Measurements from ENCODE around the gene TPPP2.

TPPP2 gene

DNA sequence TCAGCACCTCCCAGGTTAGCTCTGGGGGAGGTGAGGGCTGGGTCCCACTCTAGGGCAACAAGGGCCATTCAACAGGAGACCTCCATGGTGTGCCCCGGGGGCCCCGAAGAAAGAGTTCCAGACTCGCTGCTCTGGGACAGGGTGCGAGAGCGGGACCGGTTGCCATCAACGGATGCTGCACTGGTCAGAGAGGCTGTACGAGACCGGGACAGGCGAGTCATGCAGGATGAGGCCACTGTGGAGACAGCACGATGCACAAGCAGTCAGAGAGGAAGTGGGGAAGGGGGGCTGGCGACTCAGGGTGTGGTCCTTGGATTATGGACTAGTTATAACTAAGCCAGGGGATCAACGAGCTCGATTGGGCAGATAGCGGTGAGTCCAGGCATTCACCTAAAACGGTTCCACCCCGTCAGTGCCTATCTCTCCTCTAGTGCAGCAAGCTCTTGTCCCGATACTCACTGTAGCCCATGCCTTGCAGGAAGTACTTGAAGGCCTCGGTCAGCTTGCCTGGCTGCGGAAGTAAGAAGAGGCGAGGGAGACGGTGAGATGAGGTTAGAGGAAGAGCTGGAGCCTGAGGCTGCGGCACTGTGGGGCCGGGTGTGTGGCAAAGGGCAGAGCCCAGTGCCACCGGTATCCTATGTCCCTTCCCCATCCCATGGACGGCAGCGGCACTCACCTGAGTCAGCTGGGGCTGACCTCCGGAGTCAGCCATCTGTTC, 12.3 kb upstream of the TPPP2 start:
- no peak for DNase-seq

DNA sequence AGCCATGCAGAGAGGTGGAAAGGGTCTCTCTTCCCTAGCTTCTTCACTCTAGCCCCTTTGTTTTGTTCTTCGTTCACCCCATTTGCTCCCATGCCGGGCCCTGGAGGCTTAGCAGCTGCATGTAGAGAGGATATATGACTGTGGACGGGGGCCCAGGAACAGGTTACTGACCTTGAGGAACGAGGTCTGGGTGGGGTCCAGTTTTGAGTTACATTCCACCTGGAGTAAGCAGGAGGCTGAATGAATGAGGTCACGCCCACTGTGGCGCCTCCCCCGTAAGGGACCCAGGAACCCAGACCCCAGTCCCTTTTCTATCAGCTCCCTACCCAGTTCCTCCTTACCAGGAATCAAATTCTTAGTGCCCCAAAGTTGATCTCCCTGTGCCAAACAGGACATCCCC, 11.7 kb upstream of the TPPP2 start:
- no peak for DNase-seq

DNA sequence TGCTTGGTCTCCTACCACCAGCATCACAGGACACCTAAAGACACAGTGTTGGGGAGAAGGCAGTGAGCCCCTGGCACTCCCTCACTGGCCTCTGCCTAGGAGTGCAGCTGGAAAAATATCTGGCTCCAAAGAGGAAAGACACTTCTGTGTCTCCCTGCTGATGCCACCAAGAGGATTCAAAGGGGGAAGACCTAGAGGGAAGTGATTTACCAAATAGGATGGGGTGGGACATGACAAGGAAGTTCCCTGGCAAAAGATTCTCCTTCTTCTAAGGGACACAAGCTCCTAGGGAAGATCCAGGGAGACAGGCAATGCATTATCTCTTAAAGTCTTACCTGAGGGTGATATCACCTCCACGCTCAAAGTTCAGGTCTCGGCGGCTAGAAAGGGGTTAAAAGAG, 11.2 kb upstream of the TPPP2 start:
- no peak for DNase-seq

DNA sequence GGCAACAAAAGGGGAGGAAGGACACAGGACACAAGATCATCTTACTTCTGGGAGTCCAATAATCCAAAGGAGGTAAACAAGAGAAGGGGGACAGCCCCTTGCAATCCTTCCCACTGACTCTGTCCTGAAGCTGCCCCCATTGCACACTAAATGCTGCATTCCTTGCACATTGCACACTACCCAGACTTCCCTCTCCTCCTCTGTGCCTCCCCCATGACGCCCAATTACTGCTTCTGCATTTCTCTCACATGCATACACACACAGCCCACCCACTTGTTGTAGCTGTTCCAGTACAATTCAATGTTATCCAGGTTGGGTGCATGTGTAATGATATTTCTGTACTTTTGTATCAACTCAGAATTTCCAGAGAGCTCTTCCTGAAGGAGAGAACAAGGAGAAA, 10.7 kb upstream of the TPPP2 start:
- no peak for DNase-seq

DNA sequence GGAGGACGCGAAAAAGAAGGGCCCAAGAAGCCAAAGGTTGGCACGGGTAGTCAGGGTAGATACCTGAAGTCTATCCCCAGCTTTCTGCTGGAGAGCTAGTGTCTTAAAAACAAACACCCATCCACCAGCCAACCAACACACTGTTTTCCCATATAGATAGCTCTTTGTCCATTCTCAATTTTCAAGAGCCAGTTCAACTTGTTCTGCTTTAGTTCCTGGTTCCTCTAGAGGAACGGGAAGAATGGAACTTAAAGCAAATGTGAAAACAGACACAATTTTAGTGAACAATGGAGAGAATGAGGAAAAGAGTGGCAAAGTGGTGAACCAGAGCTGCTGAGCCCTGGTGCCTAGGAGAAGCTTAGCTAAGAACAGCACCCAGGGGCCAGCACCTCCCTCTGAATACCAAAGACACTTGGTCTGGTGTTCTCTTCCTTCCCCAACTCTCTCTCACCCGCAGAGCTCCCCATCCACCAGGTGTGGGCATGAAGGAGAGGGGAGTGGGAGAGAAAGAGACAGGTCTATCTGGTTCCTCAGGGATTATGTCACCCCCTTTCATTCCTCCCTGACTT, 9.0 kb upstream of the TPPP2 start:
- DNase-seq = no peak

DNA sequence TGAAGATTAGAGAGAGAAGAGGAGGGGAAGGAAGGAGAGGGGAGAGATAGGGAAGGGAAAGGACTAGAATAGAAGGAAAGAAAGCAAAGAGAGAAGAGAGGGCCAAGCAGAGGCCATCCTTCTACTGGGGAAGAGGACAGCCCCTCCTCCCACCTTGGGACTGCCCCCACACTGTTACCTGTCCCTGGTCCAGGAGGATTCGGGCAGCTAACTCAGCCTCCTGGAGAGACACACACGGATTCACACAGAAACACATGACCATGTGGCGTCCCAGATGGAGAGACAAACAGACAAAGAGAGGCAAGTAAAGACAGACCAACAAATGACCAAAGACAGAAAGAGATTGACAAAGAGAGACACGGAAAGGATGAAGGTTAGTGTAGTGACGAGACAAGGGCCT, 7.3 kb upstream of the TPPP2 start:
- no peak for DNase-seq

DNA sequence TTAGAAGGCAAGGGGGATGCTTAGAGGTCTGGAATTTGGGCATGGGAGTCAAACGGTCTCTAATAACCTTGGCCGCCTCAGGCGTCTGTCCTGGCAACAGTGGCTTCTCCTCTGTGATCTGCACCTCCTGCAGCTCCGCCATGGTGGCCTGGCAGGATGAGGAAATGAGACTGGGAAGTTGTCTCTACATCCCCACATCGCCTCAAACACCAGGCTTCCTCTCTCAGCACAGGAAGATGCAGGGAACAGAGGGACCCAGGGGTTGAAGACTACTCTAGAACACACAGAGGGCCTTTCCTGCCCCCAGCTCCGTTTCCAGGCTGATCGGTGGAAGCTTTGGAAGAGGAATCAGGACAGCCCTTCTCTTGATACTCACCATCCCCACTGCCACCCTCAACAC, 6.8 kb upstream of the TPPP2 start:
- DNase-seq = no peak

DNA sequence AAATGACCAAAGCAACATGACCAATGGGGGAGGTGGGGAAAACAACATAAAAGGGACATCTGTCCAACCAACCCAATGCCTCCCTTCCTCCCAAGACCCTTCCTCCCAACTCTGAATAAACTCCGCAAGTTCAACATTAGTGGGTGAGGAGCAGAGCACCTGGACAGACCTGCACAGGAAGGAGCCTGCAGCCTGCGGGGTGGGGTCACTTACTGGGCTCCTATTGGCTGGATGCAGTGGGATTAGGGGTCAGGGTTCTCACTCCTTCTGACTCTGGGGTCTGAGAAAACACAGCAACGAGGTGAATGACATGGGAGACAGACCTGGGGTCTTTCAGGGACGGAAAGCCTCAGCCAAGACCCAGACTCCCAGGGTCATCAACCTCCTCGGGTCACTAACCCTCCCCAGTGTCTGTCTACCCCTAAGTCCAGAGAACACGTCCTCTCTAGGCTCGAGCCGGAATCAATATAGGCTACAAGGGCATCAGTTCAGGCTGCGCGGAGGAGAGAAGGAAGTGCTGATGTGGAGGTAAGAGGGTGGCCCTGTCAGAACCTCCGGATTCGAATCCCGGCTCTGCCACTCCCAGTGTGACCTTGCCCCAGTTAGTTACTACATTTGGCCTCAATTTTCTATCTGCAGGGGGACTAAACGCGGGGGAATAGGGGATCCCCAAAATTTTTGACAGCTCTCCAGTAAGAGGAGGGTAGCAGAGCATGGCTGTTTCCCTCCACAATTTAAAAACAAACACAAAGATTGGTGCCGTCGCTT, 6.0 kb upstream of the TPPP2 start:
- DNase-seq = peak in 1 of 3 experiments; percentile 23

DNA sequence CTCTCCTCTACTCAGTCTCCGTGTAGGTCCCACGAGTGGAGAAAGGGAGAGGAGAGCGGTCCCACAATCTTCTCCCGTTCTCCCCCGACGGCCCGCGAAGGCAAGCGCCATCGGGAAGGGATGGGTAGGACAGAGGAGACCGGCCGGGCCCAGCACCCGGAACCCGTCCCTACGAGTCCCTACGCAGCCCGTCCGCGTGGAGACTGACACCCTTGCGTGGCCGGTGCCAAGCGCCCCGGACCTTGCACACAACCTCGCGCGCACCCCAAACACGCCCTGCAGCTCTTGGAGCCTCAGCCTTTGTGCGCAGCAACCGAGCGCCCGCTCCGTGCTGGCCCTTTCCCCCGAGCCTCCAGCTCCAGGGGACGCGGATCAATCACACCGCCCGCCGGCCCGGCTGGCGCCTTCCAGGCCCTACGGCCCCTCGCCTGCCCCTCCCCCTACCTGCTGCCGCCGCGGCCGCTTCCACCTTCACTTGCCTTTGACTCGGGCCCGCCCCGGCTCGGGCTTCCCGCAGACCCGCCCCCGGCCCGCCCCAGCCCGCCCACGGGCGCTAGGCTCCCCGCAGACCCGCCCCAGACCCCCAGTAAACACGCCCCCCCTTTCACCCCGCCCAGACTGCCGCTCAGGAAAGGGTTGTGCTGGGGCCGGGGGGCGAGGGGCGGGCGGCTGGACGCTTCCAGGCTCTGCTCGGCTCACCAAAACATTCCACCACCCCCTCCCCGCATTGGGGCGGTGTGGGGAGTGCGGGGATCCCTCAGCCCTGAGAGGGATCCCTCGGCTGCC, 5.2 kb upstream of the TPPP2 start, which contains the start of gene NDRG2:
NDRG2 (minus strand) TSS at position 477 of the 786 bp plus-strand sequence. CDS start 1,746 bp downstream, outside the sequence.
- peak; percentile 50 to 78 (median 73) for DNase-seq

DNA sequence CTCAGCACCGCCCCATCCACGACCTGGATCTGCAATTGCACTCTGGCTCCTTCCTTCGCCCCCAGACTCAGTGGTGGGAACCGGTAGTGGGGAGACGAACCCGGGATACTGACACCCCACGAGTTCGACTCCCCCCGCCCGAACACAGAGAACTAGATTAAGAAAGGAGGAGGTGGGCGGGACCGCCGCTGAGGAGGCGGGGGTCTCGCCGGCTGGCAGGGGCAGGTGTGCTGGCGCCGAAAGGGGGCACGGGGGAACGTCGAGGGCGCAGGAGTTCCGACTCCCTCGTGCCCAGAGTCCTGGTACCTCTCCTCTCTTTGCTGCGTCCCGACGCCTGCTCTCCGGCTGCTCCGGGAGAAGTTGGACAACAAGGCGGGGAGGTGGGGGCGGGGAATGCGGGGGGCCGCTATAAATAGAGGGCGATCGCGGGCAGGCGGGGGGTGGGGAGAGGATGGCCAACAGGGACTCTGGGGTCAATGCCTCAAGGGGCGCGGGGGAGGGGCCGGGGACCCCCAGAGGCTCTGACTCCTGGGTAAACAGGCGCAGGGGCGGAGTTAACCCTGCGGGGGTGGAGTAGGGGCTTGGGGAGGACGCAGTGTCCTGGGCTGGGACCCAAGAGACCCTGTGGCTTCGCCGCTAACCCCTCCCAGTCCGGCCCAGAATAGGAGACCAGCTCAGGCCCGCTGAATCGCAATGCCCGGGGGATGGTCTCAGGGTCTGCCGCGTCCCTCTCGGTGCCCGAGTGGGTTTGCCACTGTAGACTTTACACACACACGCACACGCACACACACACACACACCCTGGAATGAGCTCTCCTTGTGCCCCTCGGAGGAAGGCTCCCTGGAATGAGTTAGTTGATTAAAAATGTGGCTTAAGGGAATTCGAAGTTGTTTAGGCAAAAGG, 4.4 kb upstream of the TPPP2 start:
- DNase-seq = peak in 2 of 3 experiments; percentile 43 to 53

DNA sequence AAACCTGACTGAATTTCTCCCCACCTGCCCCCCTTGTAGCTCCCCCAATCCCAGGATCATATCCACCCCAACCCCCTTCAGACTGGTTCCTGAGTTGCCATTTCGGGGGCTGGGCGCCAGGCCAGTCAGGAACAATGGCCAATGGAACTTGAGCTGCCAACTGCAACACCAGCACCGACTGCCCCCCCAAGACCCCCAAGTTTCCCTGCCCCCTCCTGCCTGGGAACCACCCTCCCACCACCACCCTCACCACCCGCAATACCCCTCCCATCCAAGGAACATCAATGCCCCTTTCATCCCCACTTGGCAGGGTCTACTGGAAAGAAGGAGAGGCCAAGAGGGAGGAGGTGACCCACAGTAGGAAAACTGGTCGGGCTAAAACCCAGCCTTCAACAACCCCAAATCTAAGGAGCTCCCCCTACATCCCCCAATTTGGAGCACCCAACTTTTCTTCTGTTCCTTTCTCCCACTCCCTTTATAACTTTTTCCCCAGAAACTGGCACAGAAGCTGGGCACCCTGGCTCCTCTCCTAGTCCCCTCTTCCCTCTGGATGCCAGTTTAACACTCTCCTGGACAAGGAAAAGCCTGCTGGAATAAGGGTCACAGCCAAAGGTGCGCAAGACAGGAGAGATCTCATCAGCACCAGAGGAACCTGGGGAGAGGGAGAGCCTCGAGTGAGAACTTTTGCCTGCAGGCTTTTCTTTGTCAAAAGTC, 3.6 kb upstream of the TPPP2 start:
- no peak for DNase-seq

DNA sequence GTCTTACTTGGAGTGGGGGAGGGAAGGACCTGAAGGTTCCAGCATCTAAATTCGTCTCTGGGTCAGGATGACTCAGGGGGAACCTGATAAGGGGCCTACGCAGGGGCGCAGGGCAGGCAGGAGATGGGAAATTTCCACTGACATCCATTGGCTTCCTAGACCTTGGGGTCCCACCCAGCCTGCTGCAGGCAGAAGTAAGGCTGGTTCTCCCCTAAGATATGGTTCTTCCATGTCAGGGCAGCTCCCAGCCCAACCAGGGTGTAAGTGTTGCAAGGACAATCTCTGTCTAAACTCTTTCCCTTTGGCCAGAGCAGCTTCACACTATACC, 3.1 kb upstream of the TPPP2 start:
- no peak for DNase-seq

DNA sequence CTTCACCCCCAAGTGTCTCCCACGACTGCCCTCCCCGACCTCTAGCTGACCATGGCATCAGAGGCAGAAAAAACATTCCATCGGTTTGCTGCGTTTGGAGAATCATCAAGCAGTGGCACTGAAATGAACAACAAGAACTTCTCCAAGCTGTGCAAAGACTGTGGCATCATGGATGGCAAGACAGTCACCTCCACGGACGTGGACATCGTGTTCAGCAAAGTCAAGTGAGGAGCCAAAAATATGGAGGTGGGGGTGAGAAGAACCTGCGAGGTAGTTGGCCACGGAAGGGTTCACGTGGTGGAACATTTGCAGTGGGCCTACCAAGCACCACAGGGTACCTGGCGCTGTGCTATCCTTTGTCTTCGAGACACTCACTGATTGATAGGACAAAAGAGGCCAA, 514 bp downstream of the TPPP2 start:
- DNase-seq = no peak

DNA sequence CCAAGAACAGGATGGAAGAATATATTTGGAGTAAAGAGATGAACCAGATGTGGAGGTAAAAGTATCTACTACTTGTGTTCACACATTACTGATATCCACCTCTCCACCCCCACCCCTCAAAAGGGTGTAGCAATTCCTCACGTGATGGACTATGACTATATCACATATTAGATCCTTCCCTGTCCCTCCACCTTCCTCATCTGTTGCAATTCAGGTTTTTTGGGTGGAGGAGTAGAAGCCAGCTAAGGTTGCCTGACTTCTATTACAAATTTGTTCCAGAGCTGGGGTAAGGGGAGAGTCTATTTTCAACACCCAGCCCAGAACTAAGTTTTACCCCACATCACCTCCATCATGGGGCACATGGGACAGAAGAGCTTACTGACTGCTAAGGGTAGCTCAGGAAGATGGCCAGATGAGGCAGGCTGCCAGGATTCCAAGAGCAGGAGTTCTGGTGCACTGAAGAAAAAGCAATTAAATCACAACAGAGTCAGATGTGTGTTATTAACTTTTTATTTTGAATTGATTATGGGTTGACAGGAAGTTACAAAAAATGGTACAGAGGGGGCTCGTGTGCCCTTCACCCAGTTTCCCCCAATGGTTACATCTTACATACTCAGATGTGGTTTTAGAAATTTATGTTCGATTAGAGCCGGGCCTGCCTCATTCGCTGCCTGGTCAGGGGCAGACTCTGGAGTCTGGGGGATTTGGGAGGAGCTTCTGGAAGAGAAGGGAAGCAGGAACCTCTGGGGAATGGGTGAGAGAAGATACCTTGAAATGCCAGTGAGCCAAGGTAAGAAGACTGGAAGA, 2.5 kb downstream of the TPPP2 start:
- DNase-seq = no peak

DNA sequence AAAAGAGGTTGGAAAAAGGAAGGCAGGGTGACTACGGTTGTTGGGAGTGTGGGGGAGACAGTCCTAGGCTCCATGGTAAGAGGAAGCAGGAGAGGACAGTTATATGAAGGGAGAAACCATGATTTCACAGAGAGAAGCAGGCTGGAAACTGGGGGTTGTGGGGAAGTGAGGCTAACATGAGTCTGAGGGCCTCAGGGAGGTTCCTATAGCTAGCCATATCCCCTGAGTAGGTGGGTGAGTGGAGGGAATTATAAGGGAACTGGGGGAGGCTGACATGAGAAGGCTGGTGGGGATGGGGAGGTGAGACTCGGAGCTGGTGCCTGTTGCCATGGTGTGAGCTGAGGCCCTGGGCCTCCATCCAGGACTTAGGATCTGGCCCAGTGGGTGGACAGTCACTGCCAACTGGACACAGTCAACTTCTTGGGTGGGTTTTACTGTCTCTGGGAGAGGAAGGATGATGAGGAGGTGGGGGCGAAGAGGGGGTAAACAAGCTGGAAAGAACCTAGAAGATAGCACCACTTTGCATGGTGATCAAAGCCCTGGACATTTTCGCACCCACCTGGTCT, 3.2 kb downstream of the TPPP2 start:
- DNase-seq = no peak

DNA sequence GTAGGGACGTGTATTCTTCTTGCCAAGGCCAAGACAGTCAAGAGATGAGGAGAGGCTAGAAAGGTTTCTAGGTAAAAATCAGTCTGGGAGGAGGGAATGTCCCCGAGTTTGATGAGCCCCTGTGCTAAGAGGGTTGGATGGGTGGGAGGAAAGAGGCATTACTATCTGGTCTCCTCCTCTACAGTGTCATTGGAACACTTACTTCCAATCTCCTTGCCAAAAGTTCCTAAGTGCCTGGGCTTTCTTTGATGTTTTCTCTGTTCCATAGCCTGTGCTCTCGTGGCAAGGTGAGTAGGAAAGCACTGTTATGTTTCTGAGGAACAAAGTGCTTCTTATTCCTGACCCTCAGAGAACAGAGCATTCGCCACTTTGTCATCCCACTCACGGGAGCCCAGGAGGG, 4.7 kb downstream of the TPPP2 start, which contains the start of gene RNASE13:
RNASE13 (minus strand) TSS at position 101 of the 400 bp plus-strand sequence. CDS start 519 bp downstream, outside the sequence.
- DNase-seq = no peak

DNA sequence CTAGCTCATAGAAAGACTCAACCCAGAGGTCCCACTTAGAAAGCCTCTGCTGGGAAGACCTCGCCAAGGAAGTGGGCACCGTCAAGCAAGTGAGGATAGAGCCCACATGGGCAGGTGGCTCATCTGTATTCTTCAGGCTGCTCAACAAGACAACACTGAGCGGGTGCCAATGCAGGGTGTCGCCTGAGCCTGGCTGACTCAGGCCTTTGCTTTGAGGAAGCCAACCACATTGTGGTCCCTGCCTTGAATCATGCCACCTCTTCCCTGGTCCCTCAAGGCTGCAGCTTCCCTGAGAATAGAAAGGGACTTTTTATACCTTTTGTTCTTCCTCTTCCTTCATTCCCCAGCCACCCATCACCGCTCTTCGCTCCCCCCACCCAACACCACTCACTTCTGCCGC, 6.7 kb downstream of the TPPP2 start:
- DNase-seq = no peak

DNA sequence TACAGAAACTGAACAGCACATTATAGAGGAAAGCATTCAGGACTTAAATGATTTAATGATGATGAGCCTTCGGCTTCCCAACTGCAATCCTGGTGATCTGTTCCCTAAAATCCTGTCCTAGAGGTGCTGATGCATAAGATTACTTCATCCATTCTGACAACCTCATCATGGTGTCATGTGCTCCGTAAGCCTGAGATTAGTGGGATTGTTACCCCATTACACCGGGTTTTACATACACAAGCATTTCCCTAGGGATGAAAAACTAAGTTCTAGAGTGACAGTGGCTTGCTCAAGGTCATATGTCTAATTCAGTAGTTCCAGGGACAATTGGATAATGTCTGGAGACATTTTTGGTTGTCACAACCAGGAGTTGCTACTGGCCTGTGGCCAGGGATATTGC, 7.1 kb downstream of the TPPP2 start:
- no peak for DNase-seq

DNA sequence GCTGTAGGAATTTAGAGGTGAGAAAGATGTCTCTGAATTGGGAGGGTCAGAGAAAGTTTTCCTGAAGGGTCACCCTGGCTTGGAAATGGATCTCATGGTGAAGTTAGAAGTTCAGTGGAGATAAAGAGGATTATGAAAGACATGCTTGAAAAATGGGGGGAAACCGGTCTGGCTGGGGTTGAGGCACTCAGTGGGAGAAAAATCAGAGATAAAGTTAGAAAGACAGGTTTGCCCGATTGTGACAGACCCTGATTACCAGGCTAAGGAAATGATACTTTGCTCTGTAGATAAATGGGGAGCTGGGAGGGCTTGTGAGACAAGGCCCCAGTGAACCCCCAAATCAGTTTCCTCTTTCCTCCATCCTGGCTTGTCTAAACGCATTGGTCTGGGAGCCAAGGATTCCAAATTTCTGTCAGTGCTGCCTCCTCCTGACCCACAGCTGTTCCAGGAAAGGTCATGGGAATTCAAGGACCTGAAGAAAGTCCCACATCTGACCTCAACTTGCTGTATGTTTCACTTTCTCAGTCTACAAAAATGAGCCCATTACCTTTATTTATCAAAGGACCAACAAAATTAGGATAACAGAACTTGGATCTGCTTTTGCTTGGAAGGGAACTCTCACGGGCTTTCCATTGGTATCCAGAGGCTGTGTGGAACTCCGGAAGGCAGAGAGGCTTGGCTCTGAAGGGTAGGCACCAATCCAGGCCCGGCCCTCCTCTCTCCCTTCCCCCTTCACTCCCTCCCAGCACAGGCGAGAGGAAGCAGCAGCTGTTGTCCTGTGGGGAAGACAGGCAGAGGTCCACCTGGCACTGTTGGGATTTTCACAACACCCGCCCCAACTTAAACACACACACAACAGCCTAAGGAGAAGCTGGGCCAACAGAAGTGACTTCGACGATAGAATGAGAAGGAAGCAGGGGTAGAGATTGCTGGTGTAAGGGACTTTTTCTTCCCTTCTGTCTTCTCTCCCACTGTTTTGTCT, 8.7 kb downstream of the TPPP2 start:
- peak in 1 of 3 experiments; percentile 27 for DNase-seq
